ENCODE results near the gene RASSF9. TPM values are rescaled to one million over a fixed set of nuclear protein-coding genes. Genes with fewer than 3 reads are reported as not detected.

Gene RASSF9
- 10 to 100 TPM; 11.6 to 14.5 (median 11.8) TPM for polyA plus RNA-seq (ENCODE audit: insufficient read length in 3 of 3)
- long read RNA-seq, donor 1, full-length matches to known transcripts: 6 of 6 reads
- long read RNA-seq, donor 1, partial matches to known transcripts: 0 of 6 reads
- long read RNA-seq, donor 1, other reads (novel, unspliced or antisense): 0 of 6 reads
- long read RNA-seq, donor 2, full-length matches to known transcripts: 6 of 39 reads
- long read RNA-seq, donor 2, partial matches to known transcripts: 33 of 39 reads
- long read RNA-seq, donor 2, other reads (novel, unspliced or antisense): 0 of 39 reads
- long read RNA-seq, donor 3, full-length matches to known transcripts: 7 of 7 reads
- long read RNA-seq, donor 3, partial matches to known transcripts: 0 of 7 reads
- long read RNA-seq, donor 3, other reads (novel, unspliced or antisense): 0 of 7 reads
- long read RNA-seq, donor 4, full-length matches to known transcripts: 5 of 5 reads
- long read RNA-seq, donor 4, partial matches to known transcripts: 0 of 5 reads
- long read RNA-seq, donor 4, other reads (novel, unspliced or antisense): 0 of 5 reads
- long read RNA-seq, donor 5, full-length matches to known transcripts: 6 of 6 reads
- long read RNA-seq, donor 5, partial matches to known transcripts: 0 of 6 reads
- long read RNA-seq, donor 5, other reads (novel, unspliced or antisense): 0 of 6 reads
- long read RNA-seq, donor 6, full-length matches to known transcripts: 7 of 7 reads
- long read RNA-seq, donor 6, partial matches to known transcripts: 0 of 7 reads
- long read RNA-seq, donor 6, other reads (novel, unspliced or antisense): 0 of 7 reads
- long read RNA-seq, donor 7, full-length matches to known transcripts: 4 of 4 reads
- long read RNA-seq, donor 7, partial matches to known transcripts: 0 of 4 reads
- long read RNA-seq, donor 7, other reads (novel, unspliced or antisense): 0 of 4 reads
- long read RNA-seq, donor 8, full-length matches to known transcripts: 5 of 5 reads
- long read RNA-seq, donor 8, partial matches to known transcripts: 0 of 5 reads
- long read RNA-seq, donor 8, other reads (novel, unspliced or antisense): 0 of 5 reads
- long read RNA-seq, donor 9, full-length matches to known transcripts: 3 of 3 reads
- long read RNA-seq, donor 9, partial matches to known transcripts: 0 of 3 reads
- long read RNA-seq, donor 9, other reads (novel, unspliced or antisense): 0 of 3 reads
- long read RNA-seq, donor 10, full-length matches to known transcripts: 7 of 7 reads
- long read RNA-seq, donor 10, partial matches to known transcripts: 0 of 7 reads
- long read RNA-seq, donor 10, other reads (novel, unspliced or antisense): 0 of 7 reads
- long read RNA-seq, donor 11, full-length matches to known transcripts: 4 of 9 reads
- long read RNA-seq, donor 11, partial matches to known transcripts: 5 of 9 reads
- long read RNA-seq, donor 11, other reads (novel, unspliced or antisense): 0 of 9 reads
- long read RNA-seq, donor 12, full-length matches to known transcripts: 10 of 10 reads
- long read RNA-seq, donor 12, partial matches to known transcripts: 0 of 10 reads
- long read RNA-seq, donor 12, other reads (novel, unspliced or antisense): 0 of 10 reads
- long read RNA-seq, donor 13, full-length matches to known transcripts: 7 of 7 reads
- long read RNA-seq, donor 13, partial matches to known transcripts: 0 of 7 reads
- long read RNA-seq, donor 13, other reads (novel, unspliced or antisense): 0 of 7 reads
- long read RNA-seq, donor 14: 0 reads
- long read RNA-seq, donor 15, full-length matches to known transcripts: 3 of 3 reads
- long read RNA-seq, donor 15, partial matches to known transcripts: 0 of 3 reads
- long read RNA-seq, donor 15, other reads (novel, unspliced or antisense): 0 of 3 reads
- long read RNA-seq, donor 16, full-length matches to known transcripts: 6 of 6 reads
- long read RNA-seq, donor 16, partial matches to known transcripts: 0 of 6 reads
- long read RNA-seq, donor 16, other reads (novel, unspliced or antisense): 0 of 6 reads

DNA sequence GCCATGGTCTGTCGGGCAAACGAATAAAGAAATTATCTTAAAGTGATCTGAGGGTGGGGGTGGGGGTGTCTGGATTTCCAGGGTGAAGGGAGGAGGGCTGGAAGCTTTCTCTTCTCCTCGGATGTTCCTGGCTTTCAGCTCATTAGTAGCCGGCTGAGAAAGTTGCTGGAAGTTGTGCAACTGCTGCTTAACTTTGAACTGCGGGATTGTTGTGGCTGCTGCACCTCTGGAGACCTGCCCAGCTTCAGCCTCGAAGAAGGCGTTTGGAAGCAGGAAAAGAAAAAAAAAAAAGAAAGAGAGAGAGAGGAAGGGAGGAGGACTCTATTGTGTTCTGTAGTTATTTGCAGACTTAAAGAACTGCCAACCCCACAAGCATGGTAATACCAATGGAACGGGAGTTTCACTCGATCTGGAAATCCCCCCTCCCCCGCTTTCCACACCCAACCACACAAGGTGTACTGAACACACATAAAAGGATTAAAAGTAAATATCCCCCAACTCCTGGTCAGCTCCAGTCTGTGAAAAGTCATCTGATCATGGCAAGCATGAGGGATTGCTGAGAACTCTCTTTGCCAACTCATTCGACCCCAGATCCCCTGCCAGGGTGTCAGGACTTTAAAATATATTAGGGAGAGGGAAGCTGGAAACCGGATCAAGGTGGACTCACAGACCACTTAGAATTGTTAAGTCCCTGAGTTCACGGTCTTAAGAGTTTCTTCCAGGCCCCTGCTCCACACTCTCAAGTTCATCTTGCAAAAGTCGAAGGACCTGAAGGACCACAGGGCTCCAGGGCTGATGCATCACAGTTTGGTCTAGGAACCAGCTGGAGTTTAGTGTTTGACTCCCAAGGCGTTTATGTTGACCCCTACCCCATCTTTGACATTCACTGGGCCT, at the start of gene RASSF9:
TSS of gene RASSF9 (minus strand) at position 213 of the 894 bp plus-strand sequence. CDS start at position 5, 208 bp downstream.
- DNase-seq: peak; percentile 48

DNA sequence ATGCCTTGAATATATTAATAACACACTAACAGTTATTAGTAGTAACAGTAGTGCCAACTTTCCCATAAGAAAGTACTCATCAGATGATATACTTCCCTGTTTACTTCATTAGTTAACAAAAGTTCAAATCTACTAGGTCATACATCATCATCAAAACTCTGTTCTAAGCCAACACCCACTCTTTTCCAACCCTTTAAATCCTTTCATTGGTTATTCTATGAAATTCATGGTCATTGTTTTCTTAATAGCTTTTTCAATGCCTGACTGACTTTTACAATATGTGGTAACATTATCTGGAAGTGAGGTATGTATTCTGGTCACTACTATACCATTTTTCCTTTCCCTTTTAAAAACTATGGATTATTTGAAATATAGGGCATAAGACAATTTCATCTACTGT, 47.6 kb upstream of the RASSF9 start:
- no peak for DNase-seq

- DNase-seq: no peak
Measured at GRCh38 chr12:85877459-85877858, 41.2 kb upstream of the RASSF9 start.

GRCh38 chr12:85874031-85874461, 37.8 kb upstream of the RASSF9 start, which contains the start of gene NTS:
Gene NTS, plus strand, starts transcription at chr12:85874295. Its CDS starts 109 bp downstream, at chr12:85874404.
- DNase-seq: peak; percentile 7

GRCh38 chr12:85872497-85873091, 36.4 kb upstream of the RASSF9 start:
- DNase-seq: peak; percentile 61

DNA sequence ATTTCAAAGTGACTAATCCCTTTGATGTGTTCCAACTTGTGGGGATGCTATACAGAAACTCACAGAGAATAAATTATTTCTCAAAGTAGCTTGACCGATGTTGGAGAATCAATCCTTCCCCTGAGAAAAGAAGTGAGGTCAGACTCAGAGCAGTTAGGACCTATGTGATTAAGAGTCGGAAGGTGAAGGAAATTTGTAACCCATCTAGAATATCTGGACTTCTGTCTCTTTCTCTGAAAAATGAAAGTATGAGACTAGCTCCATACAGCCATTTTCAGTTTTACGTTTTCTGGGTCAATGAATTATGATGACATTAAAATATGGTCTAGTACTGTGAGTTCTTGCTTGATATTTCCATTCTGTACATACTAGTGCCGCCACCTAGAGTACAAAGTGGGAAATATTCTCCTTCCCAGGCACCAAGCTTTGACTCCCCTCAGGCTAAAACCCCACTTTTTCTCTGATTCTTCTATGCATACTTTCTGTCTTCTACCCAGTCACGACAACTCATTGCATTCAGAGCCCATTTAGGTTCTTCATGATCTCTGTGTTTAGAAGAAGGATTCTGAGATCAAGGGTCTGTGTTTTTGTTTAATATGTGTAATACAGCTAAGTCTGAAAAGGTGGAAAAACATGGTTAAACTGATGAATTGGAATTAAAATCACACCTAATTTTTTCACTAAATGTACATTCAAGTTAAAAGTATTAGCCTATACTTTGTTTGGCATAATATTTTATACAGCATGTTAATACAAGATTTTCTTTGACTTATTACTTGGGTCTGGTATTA, 31.0 kb upstream of the RASSF9 start:
- peak; percentile 65 for DNase-seq

GRCh38 chr12:85865890-85866289, 29.7 kb upstream of the RASSF9 start:
- DNase-seq: no peak

DNA sequence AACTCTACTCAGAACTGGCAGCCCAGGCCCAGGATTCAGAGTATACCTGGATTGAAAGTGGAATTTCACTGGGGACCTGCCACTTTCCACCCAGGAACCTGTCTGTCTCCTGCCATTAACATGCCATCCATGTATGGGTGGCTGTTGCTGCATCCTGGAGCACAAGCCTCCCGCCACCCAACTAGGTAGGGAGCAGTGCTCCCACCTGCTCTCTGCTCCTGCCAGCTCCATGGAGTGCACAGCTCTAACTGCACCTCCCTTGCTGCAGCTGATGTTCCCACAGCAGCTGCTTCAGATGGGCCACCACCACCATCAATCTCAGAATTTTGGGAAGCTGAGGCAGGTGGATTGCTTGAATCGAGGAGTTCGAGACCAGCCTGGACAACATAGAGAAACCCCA, 20.8 kb upstream of the RASSF9 start:
- no peak for DNase-seq

DNA sequence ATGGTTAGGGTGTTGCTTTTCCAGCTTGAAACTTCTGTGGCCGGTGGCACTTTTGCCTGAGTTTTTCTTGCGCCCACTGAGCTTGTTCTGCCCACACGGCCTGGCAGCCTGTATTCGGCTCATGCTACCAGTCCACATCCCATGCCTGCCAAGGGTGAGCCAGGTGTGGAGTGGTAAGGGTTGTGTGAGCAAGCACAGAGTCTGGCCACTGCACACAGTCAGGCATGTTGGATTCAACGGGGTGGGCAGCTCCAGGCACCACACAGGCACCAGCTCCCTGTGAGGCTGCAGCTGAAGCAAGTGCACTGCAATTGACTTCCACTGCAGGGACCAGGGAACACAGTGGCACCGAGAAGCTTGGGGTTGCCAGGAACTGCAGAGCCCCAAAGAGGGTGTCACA, 19.1 kb upstream of the RASSF9 start:
- no peak for DNase-seq

DNA sequence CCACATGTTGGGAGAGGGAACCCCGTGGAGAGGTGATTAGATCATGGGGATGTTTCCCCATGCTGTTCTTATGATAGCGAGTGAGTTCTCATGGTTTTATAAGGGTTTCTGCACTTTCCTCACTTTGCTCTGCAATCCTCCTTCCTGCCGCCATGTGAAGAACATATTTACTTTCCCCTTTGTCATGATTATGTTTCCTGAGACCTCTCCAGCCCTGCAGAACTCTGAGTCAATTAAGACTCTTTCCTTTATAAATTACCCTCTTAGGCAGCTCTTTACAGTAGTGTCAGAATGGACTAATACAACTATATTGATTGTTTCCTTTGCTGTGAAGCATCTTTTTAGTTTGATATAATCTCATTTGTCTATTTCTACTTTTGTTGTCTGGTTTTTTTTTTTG, 13.1 kb upstream of the RASSF9 start:
- DNase-seq: no peak

GRCh38 chr12:85843606-85844310, 7.5 kb upstream of the RASSF9 start:
- no peak for DNase-seq

GRCh38 chr12:85835426-85836196, 598 bp downstream of the RASSF9 start:
- DNase-seq: peak; percentile 20

GRCh38 chr12:85834378-85834777, 1.8 kb downstream of the RASSF9 start:
- peak; percentile 45 for DNase-seq

- no peak for DNase-seq
Measured at GRCh38 chr12:85833579-85833978, 2.6 kb downstream of the RASSF9 start.

DNA sequence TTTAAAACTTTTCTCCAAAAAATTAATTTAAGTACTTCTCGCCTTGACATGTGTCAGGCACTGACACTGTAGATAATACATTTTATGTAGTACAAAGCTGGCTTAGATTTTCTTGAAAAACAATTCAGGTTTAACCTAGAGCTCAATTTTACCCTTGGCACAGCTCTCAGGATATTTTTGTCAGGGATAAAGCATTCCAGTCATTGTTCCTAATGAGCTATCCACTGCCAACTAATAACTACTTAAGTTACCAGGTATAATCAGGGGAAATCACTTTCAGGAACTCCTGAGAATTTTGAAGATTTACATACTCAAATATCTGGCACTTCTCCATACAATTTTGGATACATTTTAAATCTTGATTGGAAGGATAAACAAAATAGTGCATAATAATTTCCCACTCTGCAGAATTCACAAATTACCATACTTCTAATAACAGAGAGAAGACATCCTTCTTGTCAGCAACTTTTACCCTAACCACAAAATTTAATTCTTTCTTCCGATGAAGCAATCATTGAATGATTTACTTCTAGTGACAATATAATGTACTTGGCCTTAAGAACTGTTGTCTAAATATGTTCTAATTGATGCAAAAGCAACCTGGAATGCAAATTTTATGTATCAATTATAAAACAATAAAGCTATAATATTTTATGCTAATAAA, 4.8 kb downstream of the RASSF9 start:
- no peak for DNase-seq

DNA sequence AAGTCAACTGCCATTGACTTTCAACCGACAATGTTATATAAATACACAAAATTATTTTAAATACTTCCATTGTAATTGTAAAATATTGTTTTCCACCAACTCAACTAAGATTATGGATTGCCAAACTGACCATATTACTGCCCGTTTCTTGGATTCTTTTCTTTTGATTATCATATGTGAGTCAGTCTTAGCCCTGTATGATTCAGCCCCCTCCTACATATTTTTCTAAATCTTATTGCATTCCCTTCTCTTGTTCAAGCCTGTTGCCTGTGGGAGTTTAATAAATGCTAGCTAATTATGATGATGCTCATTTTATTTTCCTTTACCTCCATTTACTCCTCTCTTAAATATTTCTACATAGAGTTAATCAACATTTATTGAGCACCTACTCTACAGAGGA, 6.8 kb downstream of the RASSF9 start:
- DNase-seq: no peak
